Epithelial cell of proximal tubule (primary cell): Measurements from ENCODE around the gene TMSB4X. TPM values are rescaled to one million over a fixed set of nuclear protein-coding genes. Genes with fewer than 3 reads are reported as not detected.

Source experiments
- DNase-seq: peaks from one replicate; pipeline ENCODE4 v3.0.0-alpha.2; 2011; ENCODE audit warnings: low read depth
- H3K4me3 ChIP-seq: 2 replicates; pipeline ENCODE4 v1.5.1; 2011; ENCODE audit warnings: low read depth, mild to moderate bottlenecking, low read length
- total RNA-seq: library from RNA; depleted of rRNA; stranded (reverse); fragments of >200 nt; gene quantifications from 2 replicates; pipeline ENCODE4 v1.2.3, GENCODE V29; 2015
- TF ChIP-seq, protein P1 (sequence below): conservative IDR thresholded peaks from 2 replicates; pipeline ENCODE4 v1.5.1; 2012; ENCODE audit warnings: low read depth, mild to moderate bottlenecking, low read length

The TMSB4X gene
- total RNA-seq, 1 donor from 2014 or later, result 5,862 TPM

DNA sequence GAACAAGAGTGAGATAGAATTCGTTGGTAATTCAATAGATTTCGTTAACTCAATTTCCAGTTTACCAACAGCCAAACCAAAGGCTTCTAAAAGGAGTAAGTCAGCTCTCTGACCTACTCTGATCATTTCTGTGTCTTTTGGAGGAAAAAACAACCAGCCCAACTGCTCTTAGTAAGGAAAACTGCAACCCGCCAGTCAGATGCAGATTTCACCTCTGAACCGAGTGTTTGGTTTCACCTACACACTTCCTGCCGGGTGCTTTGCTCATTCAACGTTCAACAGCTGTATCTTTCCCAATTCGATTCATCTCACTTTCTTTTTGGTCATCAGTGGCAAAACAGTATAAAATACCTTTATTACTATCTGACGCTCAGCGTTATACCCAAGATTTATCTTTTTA is 24.5 kb downstream of the TMSB4X start:
- TF ChIP-seq, protein P1, sequence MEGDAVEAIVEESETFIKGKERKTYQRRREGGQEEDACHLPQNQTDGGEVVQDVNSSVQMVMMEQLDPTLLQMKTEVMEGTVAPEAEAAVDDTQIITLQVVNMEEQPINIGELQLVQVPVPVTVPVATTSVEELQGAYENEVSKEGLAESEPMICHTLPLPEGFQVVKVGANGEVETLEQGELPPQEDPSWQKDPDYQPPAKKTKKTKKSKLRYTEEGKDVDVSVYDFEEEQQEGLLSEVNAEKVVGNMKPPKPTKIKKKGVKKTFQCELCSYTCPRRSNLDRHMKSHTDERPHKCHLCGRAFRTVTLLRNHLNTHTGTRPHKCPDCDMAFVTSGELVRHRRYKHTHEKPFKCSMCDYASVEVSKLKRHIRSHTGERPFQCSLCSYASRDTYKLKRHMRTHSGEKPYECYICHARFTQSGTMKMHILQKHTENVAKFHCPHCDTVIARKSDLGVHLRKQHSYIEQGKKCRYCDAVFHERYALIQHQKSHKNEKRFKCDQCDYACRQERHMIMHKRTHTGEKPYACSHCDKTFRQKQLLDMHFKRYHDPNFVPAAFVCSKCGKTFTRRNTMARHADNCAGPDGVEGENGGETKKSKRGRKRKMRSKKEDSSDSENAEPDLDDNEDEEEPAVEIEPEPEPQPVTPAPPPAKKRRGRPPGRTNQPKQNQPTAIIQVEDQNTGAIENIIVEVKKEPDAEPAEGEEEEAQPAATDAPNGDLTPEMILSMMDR, result no peak
- H3K4me3 ChIP-seq, result no peak overlapping the region
- DNase-seq, result no peak

DNA sequence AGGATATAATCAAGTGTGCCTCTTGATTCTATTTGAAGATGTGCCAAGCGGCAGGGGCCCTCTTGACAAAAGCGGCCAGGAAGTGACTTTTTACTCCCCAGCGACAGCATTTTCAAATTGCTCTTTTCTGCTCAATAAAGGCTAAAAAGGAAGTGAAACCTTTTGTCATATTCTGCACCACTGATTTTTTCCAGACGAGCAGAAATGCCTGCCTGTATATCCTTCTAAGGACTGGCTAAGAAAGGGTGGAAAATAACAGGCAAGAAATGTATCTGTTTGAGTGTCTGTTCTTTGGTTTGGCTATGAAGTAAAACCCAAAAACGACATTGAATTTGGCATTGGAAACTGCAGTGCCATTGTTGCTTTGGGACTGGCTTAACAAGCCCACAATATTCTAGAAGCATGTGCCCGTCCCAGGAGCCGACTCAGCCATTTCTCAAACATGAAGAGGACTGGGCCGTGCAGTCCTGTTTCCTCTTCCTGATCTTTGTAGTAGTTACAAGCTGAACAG is 25.4 kb downstream of the TMSB4X start:
- DNase-seq, result no peak
- TF ChIP-seq, protein P1, result no peak
- H3K4me3 ChIP-seq, result no peak overlapping the region

- TF ChIP-seq, protein P1, result no peak
- DNase-seq, result no peak
- H3K4me3 ChIP-seq, result no peak overlapping the region
Measured at GRCh38 chrX:13001097-13001496, 26.2 kb downstream of the TMSB4X start.

GRCh38 chrX:13001961-13002671 is 27.2 kb downstream of the TMSB4X start:
- no peak for DNase-seq
- H3K4me3 ChIP-seq, result no peak overlapping the region
- TF ChIP-seq, protein P1, result no peak

DNA sequence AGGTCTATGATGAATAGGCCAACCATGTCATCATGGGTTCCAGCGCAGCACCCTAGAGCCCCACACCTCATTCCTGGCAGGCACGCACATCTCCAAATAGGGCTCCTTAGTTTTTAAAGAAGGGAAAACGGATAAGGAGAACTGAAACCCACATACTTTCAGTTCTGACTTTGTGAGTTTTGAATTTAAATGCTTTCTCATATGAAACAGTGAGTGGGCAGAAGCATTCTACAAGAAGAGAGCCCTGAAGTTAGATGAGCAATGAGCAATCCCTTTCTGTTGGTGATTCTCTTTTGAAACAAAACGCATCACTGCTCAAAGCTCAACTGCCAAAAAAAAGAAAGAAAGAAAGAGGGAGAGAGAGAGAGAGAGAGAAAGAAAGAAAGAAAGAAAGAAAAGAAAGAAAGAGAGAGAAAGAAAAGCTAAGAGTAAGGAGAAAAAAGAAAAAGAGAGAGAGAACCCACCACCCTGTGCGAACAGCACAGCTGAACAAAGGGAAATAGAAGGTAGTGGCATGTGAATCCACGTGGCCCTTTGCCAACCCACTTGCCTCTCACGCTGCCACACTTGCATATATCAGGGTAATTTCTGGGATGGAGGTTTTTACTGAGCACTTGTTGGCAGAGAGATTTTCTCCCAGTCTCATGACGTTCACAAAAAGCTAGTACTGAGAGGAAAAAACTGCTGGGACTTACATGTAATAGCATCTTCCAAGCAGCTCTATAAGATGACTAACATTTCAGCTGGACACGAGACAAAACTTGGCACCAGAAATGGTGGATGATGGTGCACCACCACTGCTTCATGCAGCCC is 31.0 kb downstream of the TMSB4X start:
- no peak for DNase-seq
- TF ChIP-seq, protein P1, result no peak
- H3K4me3 ChIP-seq, result no peak overlapping the region

DNA sequence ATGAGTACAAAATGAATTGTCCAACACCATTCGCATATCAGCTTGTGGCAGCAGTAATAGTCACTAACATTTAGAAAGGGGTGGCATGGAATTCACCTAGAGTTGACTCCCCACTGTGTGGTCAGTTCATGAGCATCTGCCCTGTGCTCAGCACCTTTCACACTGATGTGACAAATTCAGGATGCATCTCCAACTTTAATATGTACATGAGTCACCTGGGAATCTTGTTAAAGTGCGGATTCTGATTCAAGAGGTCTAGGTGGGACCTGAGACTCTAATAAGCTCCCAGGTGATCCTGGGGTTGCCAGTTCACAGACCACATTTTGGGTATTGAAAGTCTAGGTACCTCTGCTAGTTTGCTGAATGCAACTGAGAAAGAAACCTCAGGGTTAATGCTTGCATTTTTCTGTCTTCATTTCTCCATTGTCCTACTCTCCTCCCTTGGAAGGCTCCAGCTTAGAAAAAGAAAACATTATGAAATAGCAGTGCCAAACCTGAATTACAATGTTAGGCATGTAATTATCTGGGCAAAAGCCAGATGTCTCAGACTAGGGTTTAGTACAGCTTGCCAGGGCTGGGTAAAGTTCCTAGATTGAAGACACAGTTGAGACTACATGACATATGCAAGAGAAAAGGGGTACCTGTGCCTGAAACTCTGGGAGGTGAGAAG is 32.7 kb downstream of the TMSB4X start:
- DNase-seq, result no peak
- TF ChIP-seq, protein P1, result no peak

More for the DNA sequence above, 32.7 kb downstream of the TMSB4X start:
- H3K4me3 ChIP-seq, result no peak overlapping the region
